IMR-90 (cell line): ENCODE results near the gene ARHGAP15.
A peak's percentile ranks its signal among the peaks of the same experiment; 100 is the strongest.

ENCODE experiments used
- CEBPB ChIP-seq: IDR thresholded peaks from 2 replicates; pipeline ENCODE4 v1.6.1; 2012; ENCODE audit warnings: low read depth, low read length, improper control_type of control experiment
- CTCF ChIP-seq: conservative IDR thresholded peaks from 2 replicates; pipeline ENCODE4 v1.5.1; 2012; ENCODE audit warnings: mild to moderate bottlenecking, low read depth, low read length, improper control_type of control experiment
- ELK1 ChIP-seq: fragments of 150-350 bp; IDR thresholded peaks from 2 replicates; pipeline ENCODE4 v1.6.1; 2016; ENCODE audit warnings: low read depth, mild to moderate bottlenecking, low read length, moderate library complexity, borderline replicate concordance
- FOS ChIP-seq: fragments of 150-350 bp; IDR thresholded peaks from 2 replicates; pipeline ENCODE4 v1.6.1; 2016; ENCODE audit warnings: low read depth, low read length
- MAFK ChIP-seq: IDR thresholded peaks from 2 replicates; pipeline ENCODE4 v1.6.1; 2012; ENCODE audit warnings: low read depth, low read length, improper control_type of control experiment
- MAZ ChIP-seq: IDR thresholded peaks from 2 replicates; pipeline ENCODE4 v1.6.1; 2012; ENCODE audit warnings: low read depth, mild to moderate bottlenecking, low read length, improper control_type of control experiment, moderate library complexity, borderline replicate concordance
- POLR2A ChIP-seq: IDR thresholded peaks from 2 replicates; pipeline ENCODE4 v1.6.1; 2012; ENCODE audit warnings: mild to moderate bottlenecking, low read depth, low read length
- RAD21 ChIP-seq: IDR thresholded peaks from 2 replicates; pipeline ENCODE4 v1.6.1; 2012; ENCODE audit warnings: low read length, improper control_type of control experiment
- RFX5 ChIP-seq: IDR thresholded peaks from 2 replicates; pipeline ENCODE4 v1.8.0; 2012; ENCODE audit warnings: low read depth, mild to moderate bottlenecking, low read length, moderate library complexity
- SMC3 ChIP-seq: fragments of 150-350 bp; IDR thresholded peaks from 2 replicates; pipeline ENCODE4 v1.6.1; 2016; ENCODE audit warnings: low read depth, mild to moderate bottlenecking, antibody characterized with exemption, low read length, moderate library complexity

GRCh38 chr2:143600116-143600515 is 470.9 kb downstream of the ARHGAP15 start:
- no peak for TF ChIP-seq CTCF
- TF ChIP-seq RAD21 = no peak
- no peak for TF ChIP-seq POLR2A
- TF ChIP-seq ELK1 = no peak
- TF ChIP-seq SMC3 = no peak
- no peak for TF ChIP-seq RFX5
- no peak for TF ChIP-seq FOS
- no peak for TF ChIP-seq MAZ
- TF ChIP-seq CEBPB = peak; percentile 41; the same call in 1 of the 2 replicates
- TF ChIP-seq MAFK = no peak
